ENCODE measurements around the gene GNPTG. TPM values are rescaled to one million over a fixed set of nuclear protein-coding genes. Genes with fewer than 3 reads are reported as not detected.

Gene GNPTG
- total RNA-seq, 2 donors from 2014 or later = 34.0 to 38.4 TPM

DNA sequence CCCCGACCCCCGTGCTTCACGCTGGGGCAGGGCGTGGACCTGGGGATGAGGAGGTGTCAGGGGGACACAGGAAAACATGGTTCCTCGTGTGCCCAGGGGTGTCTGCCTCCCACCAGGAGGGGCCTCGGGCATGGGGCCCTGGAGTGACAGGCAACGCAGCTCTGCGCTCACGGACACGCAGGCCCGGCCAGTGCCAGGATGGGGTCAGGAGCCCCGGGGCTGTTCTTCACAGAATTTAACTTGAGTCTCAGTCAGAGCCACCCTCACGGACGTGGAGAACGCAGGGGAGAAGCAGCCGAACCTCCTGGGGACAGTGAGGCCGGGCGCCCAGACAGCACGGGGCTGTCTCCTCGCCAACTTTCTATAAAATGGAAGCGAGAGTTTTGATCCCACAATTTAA lies 46.0 kb downstream of the GNPTG start:
- H3K27ac Mint-ChIP-seq = no peak overlapping the region
- DNase-seq = no peak
- no peaks in the 10 kb centered on the region for H3K9me3 Mint-ChIP-seq
- no peak overlapping the region for H3K27ac ChIP-seq (ENCODE audit: low read depth, low read length)
- no peaks in the 10 kb centered on the region for H3K9me3 ChIP-seq (ENCODE audit: control insufficient read depth, low read length)
- WGBS, 2 experiments (ENCODE audit: insufficient coverage in 1 of 2, insufficient read length in 1 of 2) = 96% methylated on average over 9 to 20 of the region's 21 CpGs
- no peak overlapping the region for H3K4me3 Mint-ChIP-seq
- peaks cover 9% of the 10 kb centered on the region for H3K36me3 ChIP-seq (ENCODE audit: control insufficient read depth, insufficient read depth, low read length)
- H3K36me3 Mint-ChIP-seq (ENCODE audit: low read depth) = peaks cover 45% of the 10 kb centered on the region
- no peak overlapping the region for H3K9ac ChIP-seq (ENCODE audit: extremely low read depth, low read length, poor library complexity, severe bottlenecking)
- TF ChIP-seq, protein P1, sequence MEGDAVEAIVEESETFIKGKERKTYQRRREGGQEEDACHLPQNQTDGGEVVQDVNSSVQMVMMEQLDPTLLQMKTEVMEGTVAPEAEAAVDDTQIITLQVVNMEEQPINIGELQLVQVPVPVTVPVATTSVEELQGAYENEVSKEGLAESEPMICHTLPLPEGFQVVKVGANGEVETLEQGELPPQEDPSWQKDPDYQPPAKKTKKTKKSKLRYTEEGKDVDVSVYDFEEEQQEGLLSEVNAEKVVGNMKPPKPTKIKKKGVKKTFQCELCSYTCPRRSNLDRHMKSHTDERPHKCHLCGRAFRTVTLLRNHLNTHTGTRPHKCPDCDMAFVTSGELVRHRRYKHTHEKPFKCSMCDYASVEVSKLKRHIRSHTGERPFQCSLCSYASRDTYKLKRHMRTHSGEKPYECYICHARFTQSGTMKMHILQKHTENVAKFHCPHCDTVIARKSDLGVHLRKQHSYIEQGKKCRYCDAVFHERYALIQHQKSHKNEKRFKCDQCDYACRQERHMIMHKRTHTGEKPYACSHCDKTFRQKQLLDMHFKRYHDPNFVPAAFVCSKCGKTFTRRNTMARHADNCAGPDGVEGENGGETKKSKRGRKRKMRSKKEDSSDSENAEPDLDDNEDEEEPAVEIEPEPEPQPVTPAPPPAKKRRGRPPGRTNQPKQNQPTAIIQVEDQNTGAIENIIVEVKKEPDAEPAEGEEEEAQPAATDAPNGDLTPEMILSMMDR (conservative IDR thresholded peaks at IDR 0.05) = no peak
- no peaks in the 10 kb centered on the region for H3K27me3 ChIP-seq (ENCODE audit: control insufficient read depth, insufficient read depth, low read length, poor library complexity, severe bottlenecking)
- no peaks in the 10 kb centered on the region for H3K4me1 Mint-ChIP-seq
- no peak overlapping the region for H3K4me3 ChIP-seq (ENCODE audit: low read length)
- H3K27me3 Mint-ChIP-seq (ENCODE audit: insufficient read depth) = no peaks in the 10 kb centered on the region
- H3K4me1 ChIP-seq (ENCODE audit: control insufficient read depth, insufficient read depth, low read length) = no peaks in the 10 kb centered on the region

DNA sequence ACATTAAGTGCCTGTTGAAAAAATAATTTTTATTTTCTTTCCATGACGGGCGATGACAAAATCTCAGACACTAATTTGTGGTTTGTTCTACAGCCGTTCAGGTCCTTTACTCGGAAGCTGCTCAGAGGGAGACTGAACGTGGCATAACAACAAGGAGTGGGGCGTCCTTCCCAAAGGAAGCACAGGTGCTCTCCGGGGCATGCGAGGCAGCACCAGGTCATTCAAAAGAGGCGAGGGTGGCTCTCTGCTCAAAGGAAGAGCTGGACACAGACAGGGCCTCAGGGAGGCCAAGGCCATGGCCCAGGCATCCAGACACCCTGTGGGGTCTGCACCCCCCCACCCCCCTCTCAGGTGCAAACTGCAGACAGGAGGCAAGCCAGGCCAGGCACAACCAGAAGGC lies 46.6 kb downstream of the GNPTG start:
- Histone ChIP-seq H3K36me3 (ENCODE audit: control insufficient read depth, insufficient read depth, low read length) (peaks cover 9% of the 10 kb centered on the region), H3K27me3 (ENCODE audit: control insufficient read depth, insufficient read depth, low read length, poor library complexity, severe bottlenecking) (no peaks in the 10 kb centered on the region), H3K9me3 (ENCODE audit: control insufficient read depth, low read length) (no peaks in the 10 kb centered on the region), H3K4me1 (ENCODE audit: control insufficient read depth, insufficient read depth, low read length) (no peaks in the 10 kb centered on the region), H3K4me3 (ENCODE audit: low read length) (no peak overlapping the region), H3K27ac (ENCODE audit: low read depth, low read length) (no peak overlapping the region), H3K9ac (ENCODE audit: extremely low read depth, low read length, poor library complexity, severe bottlenecking) (no peak overlapping the region)
- no peak overlapping the region for H3K27ac Mint-ChIP-seq
- H3K4me3 Mint-ChIP-seq = no peak overlapping the region
- DNase-seq = no peak
- H3K9me3 Mint-ChIP-seq = no peaks in the 10 kb centered on the region
- H3K27me3 Mint-ChIP-seq (ENCODE audit: insufficient read depth) = no peaks in the 10 kb centered on the region
- WGBS, 2 experiments (ENCODE audit: insufficient coverage in 1 of 2, insufficient read length in 1 of 2) = 92 to 97% methylated on average over 9 of the region's 9 CpGs
- peaks cover 42% of the 10 kb centered on the region for H3K36me3 Mint-ChIP-seq (ENCODE audit: low read depth)
- H3K4me1 Mint-ChIP-seq = no peaks in the 10 kb centered on the region
- TF ChIP-seq, protein P1 (conservative IDR thresholded peaks at IDR 0.05) = no peak

DNA sequence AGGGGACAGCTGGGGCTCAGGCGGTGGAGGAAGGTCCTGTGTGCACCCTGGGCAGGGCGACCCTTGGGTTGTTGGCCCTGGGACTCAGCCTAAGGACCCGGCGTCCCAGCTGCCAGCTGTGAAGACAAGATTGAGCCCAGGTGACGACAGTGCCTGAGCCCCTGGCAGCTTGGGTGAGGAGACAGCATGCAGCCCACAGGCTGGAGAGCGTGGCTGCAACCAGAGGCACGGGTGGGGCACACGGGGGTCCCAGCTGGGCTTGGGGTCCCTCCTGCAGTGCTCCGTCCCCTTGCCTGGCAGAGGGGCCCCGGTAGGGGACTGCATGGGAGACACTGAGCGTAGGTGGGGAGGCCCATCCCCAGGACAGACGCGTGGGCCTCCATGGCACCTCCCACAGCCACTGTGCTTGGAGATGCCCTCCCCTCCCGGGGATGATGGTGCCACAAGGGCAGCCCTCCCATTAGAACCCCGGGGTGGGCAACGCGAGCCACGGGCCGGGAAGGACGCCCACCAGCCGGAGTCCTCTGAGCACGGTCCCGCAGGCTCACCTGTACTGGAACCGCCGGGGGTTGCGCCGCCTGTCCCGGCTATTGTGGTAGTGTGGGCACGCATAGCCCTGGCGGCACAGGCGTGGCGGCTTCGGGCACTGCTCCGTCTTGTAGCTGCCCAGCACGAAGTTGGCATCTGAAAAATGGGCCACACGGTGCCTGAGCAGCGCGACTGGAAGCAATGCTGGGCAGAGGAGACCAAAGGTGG lies 47.3 kb downstream of the GNPTG start:
- no peak for DNase-seq
- no peak overlapping the region for H3K27ac Mint-ChIP-seq
- H3K4me3 Mint-ChIP-seq = no peak overlapping the region
- Histone ChIP-seq H3K4me3 (ENCODE audit: low read length) (no peak overlapping the region), H3K36me3 (ENCODE audit: control insufficient read depth, insufficient read depth, low read length) (peaks cover 9% of the 10 kb centered on the region), H3K27ac (ENCODE audit: low read depth, low read length) (no peak overlapping the region), H3K9ac (ENCODE audit: extremely low read depth, low read length, poor library complexity, severe bottlenecking) (no peak overlapping the region), H3K27me3 (ENCODE audit: control insufficient read depth, insufficient read depth, low read length, poor library complexity, severe bottlenecking) (no peaks in the 10 kb centered on the region), H3K9me3 (ENCODE audit: control insufficient read depth, low read length) (no peaks in the 10 kb centered on the region), H3K4me1 (ENCODE audit: control insufficient read depth, insufficient read depth, low read length) (no peaks in the 10 kb centered on the region)
- H3K4me1 Mint-ChIP-seq = no peaks in the 10 kb centered on the region
- no peaks in the 10 kb centered on the region for H3K27me3 Mint-ChIP-seq (ENCODE audit: insufficient read depth)
- H3K9me3 Mint-ChIP-seq = no peaks in the 10 kb centered on the region
- H3K36me3 Mint-ChIP-seq (ENCODE audit: low read depth) = peaks cover 44% of the 10 kb centered on the region
- TF ChIP-seq, protein P1 (conservative IDR thresholded peaks at IDR 0.05) = no peak
- WGBS, 2 experiments (ENCODE audit: insufficient coverage in 1 of 2, insufficient read length in 1 of 2) = 95 to 96% methylated on average over 33 to 38 of the region's 38 CpGs

Measured in endodermal cell (in vitro differentiated cells).